Measurements from ENCODE around the gene UNC93A.
"Not testable (repeated sequence)": the region's sequence is repeated elsewhere in the genome, so short reads cannot be mapped to it uniquely, and the experiment has no call there.

The UNC93A gene

GRCh38 chr6:167294651-167295494 is 3.8 kb downstream of the UNC93A start:
- no peak for DNase-seq

- DNase-seq = no peak
These were observed 4.6 kb downstream of the UNC93A start for GRCh38 chr6:167295495-167296292.

- no peak for DNase-seq
These were observed 5.2 kb downstream of the UNC93A start for GRCh38 chr6:167296293-167296690.

GRCh38 chr6:167296902-167297301 is 5.8 kb downstream of the UNC93A start:
- no peak for DNase-seq

GRCh38 chr6:167298127-167298526 is 7.0 kb downstream of the UNC93A start:
- DNase-seq = no peak

- DNase-seq = no peak
These were observed 8.7 kb downstream of the UNC93A start for GRCh38 chr6:167299641-167300308.

- no peak for DNase-seq
These were observed 10.0 kb downstream of the UNC93A start for GRCh38 chr6:167300902-167301777.

- no peak for DNase-seq
These were observed 11.0 kb downstream of the UNC93A start for GRCh38 chr6:167302074-167302473.

GRCh38 chr6:167302796-167303195 is 11.7 kb downstream of the UNC93A start:
- no peak for DNase-seq

- no peak for DNase-seq
These were observed 12.8 kb downstream of the UNC93A start for GRCh38 chr6:167303675-167304625.

- DNase-seq = no peak
These were observed 13.8 kb downstream of the UNC93A start for GRCh38 chr6:167304912-167305311.

- no peak for DNase-seq
These were observed 14.7 kb downstream of the UNC93A start for GRCh38 chr6:167305796-167306195.

- no peak for DNase-seq
These were observed 15.4 kb downstream of the UNC93A start for GRCh38 chr6:167306401-167306998.

GRCh38 chr6:167307342-167307955 is 16.3 kb downstream of the UNC93A start:
- DNase-seq = no peak

- DNase-seq = no peak
These were observed 17.1 kb downstream of the UNC93A start for GRCh38 chr6:167308207-167308606.

- DNase-seq = not testable (repeated sequence)
These were observed 18.5 kb downstream of the UNC93A start for GRCh38 chr6:167309355-167310192.

- no peak for DNase-seq
These were observed 20.2 kb downstream of the UNC93A start for GRCh38 chr6:167311286-167311685.

GRCh38 chr6:167311691-167312090 is 20.6 kb downstream of the UNC93A start:
- not testable (repeated sequence) for DNase-seq

GRCh38 chr6:167314180-167314821 is 23.2 kb downstream of the UNC93A start:
- no peak for DNase-seq

All from NCI-H1694 (cell line).